ENCODE results near the gene MPHOSPH10. TPM values are rescaled to one million over a fixed set of nuclear protein-coding genes. Genes with fewer than 3 reads are reported as not detected.

The MPHOSPH10 gene
- total and polyA plus RNA-seq, 2 of the 13 experiments (the other 11 are each of a cell fraction or from before 2014, with no cell fraction given): 37.8 to 137 TPM

- TF ChIP-seq KLF16 (CRISPR knock-in tag; IDR thresholded peaks at IDR 0.05) (peak; percentile 5 to 99; a peak in 2 of 4 replicates), ZBTB37 (CRISPR knock-in tag; IDR thresholded peaks at IDR 0.05) (peak; percentile 57; the same call in 1 of the 2 replicates), ZNF24 (IDR thresholded peaks at IDR 0.05) (no peak), ZNF17 (CRISPR knock-in tag; IDR thresholded peaks at IDR 0.05) (peak; percentile 93), ZBTB39 (CRISPR knock-in tag; IDR thresholded peaks at IDR 0.05) (peak; percentile 92; the same call in 1 of the 2 replicates), KDM5A (IDR thresholded peaks at IDR 0.05; ENCODE audit: borderline replicate concordance, low read length) (peak; percentile 80), ZHX1 (CRISPR knock-in tag; IDR thresholded peaks at IDR 0.05; ENCODE audit: low read depth) (peak; percentile 96), FOXK2 (IDR thresholded peaks at IDR 0.05) (no peak), MAX (IDR thresholded peaks at IDR 0.05) (peak; percentile 99), ZNF225 (CRISPR knock-in tag; IDR thresholded peaks at IDR 0.05) (peak; percentile 75), NR3C1 (CRISPR knock-in tag; IDR thresholded peaks at IDR 0.05) (no peak), ZBTB46 (CRISPR knock-in tag; IDR thresholded peaks at IDR 0.05; ENCODE audit: borderline replicate concordance) (0 out of 2 replicates have a peak, but pooled peaks have one; percentile 21)
- TF ChIP-seq, protein P1, sequence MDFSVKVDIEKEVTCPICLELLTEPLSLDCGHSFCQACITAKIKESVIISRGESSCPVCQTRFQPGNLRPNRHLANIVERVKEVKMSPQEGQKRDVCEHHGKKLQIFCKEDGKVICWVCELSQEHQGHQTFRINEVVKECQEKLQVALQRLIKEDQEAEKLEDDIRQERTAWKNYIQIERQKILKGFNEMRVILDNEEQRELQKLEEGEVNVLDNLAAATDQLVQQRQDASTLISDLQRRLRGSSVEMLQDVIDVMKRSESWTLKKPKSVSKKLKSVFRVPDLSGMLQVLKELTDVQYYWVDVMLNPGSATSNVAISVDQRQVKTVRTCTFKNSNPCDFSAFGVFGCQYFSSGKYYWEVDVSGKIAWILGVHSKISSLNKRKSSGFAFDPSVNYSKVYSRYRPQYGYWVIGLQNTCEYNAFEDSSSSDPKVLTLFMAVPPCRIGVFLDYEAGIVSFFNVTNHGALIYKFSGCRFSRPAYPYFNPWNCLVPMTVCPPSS (IDR thresholded peaks at IDR 0.05): no peak
- TF ChIP-seq, protein P2, sequence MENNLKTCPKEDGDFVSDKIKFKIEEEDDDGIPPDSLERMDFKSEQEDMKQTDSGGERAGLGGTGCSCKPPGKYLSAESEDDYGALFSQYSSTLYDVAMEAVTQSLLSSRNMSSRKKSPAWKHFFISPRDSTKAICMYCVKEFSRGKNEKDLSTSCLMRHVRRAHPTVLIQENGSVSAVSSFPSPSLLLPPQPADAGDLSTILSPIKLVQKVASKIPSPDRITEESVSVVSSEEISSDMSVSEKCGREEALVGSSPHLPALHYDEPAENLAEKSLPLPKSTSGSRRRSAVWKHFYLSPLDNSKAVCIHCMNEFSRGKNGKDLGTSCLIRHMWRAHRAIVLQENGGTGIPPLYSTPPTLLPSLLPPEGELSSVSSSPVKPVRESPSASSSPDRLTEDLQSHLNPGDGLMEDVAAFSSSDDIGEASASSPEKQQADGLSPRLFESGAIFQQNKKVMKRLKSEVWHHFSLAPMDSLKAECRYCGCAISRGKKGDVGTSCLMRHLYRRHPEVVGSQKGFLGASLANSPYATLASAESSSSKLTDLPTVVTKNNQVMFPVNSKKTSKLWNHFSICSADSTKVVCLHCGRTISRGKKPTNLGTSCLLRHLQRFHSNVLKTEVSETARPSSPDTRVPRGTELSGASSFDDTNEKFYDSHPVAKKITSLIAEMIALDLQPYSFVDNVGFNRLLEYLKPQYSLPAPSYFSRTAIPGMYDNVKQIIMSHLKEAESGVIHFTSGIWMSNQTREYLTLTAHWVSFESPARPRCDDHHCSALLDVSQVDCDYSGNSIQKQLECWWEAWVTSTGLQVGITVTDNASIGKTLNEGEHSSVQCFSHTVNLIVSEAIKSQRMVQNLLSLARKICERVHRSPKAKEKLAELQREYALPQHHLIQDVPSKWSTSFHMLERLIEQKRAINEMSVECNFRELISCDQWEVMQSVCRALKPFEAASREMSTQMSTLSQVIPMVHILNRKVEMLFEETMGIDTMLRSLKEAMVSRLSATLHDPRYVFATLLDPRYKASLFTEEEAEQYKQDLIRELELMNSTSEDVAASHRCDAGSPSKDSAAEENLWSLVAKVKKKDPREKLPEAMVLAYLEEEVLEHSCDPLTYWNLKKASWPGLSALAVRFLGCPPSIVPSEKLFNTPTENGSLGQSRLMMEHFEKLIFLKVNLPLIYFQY (CRISPR knock-in tag; IDR thresholded peaks at IDR 0.05; ENCODE audit: borderline replicate concordance): peak; percentile 94
These were observed at the start of gene MPHOSPH10, which contains the start of gene MCEE (continued) for GRCh38 chr2:71130152-71130904.
